ENCODE results near the gene PCNX2.

- TF ChIP-seq SIN3A (IDR thresholded peaks at IDR 0.05; ENCODE audit: borderline replicate concordance, insufficient read depth, low read length) = no peak
- TF ChIP-seq POLR2AphosphoS5 (IDR thresholded peaks at IDR 0.05; ENCODE audit: low read depth, low read length) = no peak
- no peak for TF ChIP-seq REST (IDR thresholded peaks at IDR 0.05; ENCODE audit: insufficient read depth in 1 of 2, low read depth in 2 of 2, low read length in 2 of 2)
Observed at GRCh38 chr1:233208687-233209086, 86.8 kb downstream of the PCNX2 start.

Measured in PFSK-1 (cell line).